SKM-1 (cell line): ENCODE data around the gene R3HDM2.

Source experiments
- DNase-seq: peaks from one replicate; lab custom pipeline; 2025; ENCODE audit not compliant: unreplicated experiment; lab: John Stamatoyannopoulos, UW

The R3HDM2 gene

GRCh38 chr12:57242691-57243454, 188.0 kb downstream of the R3HDM2 start:
- no peak for DNase-seq

- DNase-seq, result no peak
These were observed 188.5 kb downstream of the R3HDM2 start for GRCh38 chr12:57242329-57242690.

- no peak for DNase-seq
These were observed 189.2 kb downstream of the R3HDM2 start for GRCh38 chr12:57241402-57242310.

GRCh38 chr12:57240926-57241401, 189.9 kb downstream of the R3HDM2 start:
- DNase-seq, result no peak

- peak; percentile 1 for DNase-seq
These were observed 190.5 kb downstream of the R3HDM2 start for GRCh38 chr12:57240066-57240921.

- DNase-seq, result peak; percentile 24
These were observed 191.2 kb downstream of the R3HDM2 start for GRCh38 chr12:57239587-57240065.

- DNase-seq, result peak; percentile 45
These were observed 191.8 kb downstream of the R3HDM2 start for GRCh38 chr12:57238854-57239554.

- no peak for DNase-seq
These were observed 192.7 kb downstream of the R3HDM2 start for GRCh38 chr12:57237932-57238853.

- DNase-seq, result no peak
These were observed 193.3 kb downstream of the R3HDM2 start for GRCh38 chr12:57237596-57237931.

- DNase-seq, result no peak
These were observed 193.8 kb downstream of the R3HDM2 start for GRCh38 chr12:57236925-57237595.

- DNase-seq, result no peak
These were observed 194.5 kb downstream of the R3HDM2 start for GRCh38 chr12:57236201-57236924.

- no peak for DNase-seq
These were observed 195.1 kb downstream of the R3HDM2 start for GRCh38 chr12:57235728-57236131.

GRCh38 chr12:57235017-57235727, 195.7 kb downstream of the R3HDM2 start:
- DNase-seq, result no peak

GRCh38 chr12:57234571-57235016, 196.2 kb downstream of the R3HDM2 start:
- DNase-seq, result no peak

- DNase-seq, result no peak
These were observed 196.6 kb downstream of the R3HDM2 start for GRCh38 chr12:57234233-57234570.

- DNase-seq, result no peak
These were observed 197.2 kb downstream of the R3HDM2 start for GRCh38 chr12:57233357-57234232.
